Fibroblast of pulmonary artery (primary cell): ENCODE measurements around the gene TMPRSS2.
A peak's percentile ranks its signal among the peaks of the same experiment; 100 is the strongest.

Experiments used
- DNase-seq: peaks from one replicate; pipeline ENCODE4 v3.0.0-alpha.2; 2010; ENCODE audit warnings: low read depth
- H3K4me3 ChIP-seq: replicated peaks from 2 replicates; pipeline ENCODE4 v1.5.1; 2011; ENCODE audit warnings: low read depth, mild to moderate bottlenecking, control low read depth, low read length, moderate library complexity
- CTCF ChIP-seq: IDR thresholded peaks from 2 replicates; pipeline ENCODE4 v1.5.1; 2011; ENCODE audit warnings: mild to moderate bottlenecking, control low read depth, low read length, inconsistent platforms; ENCODE audit errors: missing control alignments

TMPRSS2 gene

DNA sequence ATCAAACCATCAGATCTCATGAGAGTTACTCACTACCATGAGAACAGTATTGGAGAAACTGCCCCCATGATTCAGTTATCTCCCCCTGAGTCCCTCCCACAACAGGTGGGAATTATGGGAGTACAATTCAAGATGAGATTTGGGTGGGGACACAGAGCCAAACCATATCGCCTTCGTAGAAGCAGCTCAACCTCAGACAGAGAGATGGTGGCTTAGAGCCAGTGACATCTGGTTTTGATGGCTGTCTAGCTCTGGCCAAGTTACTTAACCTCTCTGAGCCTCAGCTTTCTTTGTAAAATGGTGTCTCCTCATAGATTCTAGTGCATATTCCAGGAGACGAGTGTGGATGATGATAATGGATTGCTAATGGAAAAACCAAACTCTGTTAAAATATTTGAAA is 54.8 kb downstream of the TMPRSS2 start:
- TF ChIP-seq CTCF, result no peak
- H3K4me3 ChIP-seq, result no peak overlapping the region
- no peak for DNase-seq

DNA sequence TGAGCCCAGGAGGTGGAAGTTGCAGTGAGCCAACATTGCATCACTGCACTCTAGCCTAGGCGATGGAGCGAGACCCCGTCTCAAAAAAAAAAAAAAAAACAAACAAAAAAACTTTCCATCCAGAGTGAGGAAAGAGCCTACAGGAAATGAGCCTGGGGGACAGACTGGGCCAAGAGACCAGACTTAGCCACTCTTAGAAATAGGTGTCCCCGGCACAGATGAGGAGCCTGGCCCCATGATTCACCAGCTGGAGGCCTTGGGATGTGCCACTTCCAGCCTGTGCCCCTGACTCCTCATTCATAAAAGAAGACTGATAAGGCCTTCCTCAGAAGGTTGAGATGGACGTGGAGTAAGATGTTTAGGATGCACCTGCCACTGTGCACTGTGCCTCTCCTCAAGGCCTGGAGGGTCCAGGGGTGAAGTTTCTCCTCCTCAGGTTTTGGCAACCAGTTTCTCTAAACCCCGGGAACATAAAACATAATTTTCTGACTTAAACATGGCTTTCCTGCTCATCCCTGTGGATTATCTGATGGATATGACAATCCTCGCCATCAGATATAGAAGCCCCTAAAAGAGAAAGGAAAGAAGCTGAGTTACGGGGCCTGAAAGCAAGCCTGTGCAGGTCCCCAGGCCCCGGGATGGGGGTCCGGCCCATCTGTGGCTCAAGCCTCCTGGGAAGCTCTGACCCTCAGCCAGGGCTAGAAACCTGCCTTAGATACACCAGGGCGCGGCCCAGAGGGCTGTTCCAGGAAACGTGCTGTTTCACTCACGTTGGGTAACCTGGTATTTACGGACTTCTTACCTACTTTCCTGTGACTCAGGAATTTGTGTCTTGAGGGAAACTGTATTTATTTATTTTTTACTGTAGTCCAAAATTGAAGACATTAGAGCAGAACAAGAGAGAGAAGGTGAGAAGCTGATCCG is 55.9 kb downstream of the TMPRSS2 start:
- no peak for DNase-seq
- no peak for TF ChIP-seq CTCF
- H3K4me3 ChIP-seq, result no peak overlapping the region

DNA sequence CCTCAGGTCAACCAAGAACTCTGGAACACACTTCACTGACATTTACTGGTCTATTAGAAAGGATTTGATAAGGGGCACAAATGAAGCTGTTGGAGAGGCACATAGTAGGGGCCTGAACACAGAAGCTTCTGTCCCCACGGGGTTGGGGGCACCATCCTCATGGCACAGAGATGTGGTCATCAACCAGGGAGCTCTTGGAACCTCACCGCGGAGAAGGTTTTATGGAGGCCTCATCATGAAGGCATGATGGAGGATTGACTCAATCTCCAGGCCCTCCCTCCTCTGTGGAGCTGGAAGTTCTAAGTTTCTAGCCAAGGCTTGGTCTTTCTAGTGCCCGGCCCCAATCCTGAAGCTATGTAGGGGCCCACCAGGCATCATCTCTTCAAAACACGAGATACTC is 58.3 kb downstream of the TMPRSS2 start:
- TF ChIP-seq CTCF, result no peak

DNA sequence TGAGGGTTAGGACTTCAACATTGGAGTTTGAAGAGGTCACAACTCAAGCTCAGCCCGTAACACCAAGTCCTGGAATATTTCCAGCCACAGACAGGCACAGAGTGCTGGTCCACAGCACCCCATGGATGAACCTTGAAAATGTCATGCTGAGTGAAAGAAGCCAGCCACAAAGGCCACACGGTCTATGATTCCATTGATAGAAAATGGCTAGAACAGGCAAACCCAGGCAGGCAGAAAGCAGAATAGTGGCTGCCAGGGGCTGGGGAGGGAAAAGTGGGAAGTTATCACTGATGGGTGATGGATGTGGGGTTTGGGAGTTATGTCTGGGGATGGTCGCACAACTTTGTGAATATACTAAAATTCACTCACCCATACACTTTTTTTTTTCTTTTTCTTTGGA is 60.6 kb downstream of the TMPRSS2 start:
- no peak overlapping the region for H3K4me3 ChIP-seq
- DNase-seq, result no peak
- no peak for TF ChIP-seq CTCF

More for the DNA sequence above, 58.3 kb downstream of the TMPRSS2 start:
- no peak overlapping the region for H3K4me3 ChIP-seq
- DNase-seq, result no peak

GRCh38 chr21:41446586-41446985 is 61.4 kb downstream of the TMPRSS2 start:
- no peak overlapping the region for H3K4me3 ChIP-seq
- no peak for DNase-seq
- no peak for TF ChIP-seq CTCF

- peak; percentile 58 for DNase-seq
- H3K4me3 ChIP-seq, result no peak overlapping the region
- no peak for TF ChIP-seq CTCF
Observed at GRCh38 chr21:41445465-41445862, 62.5 kb downstream of the TMPRSS2 start.
